C1 segment of cervical spinal cord (tissue), 14 donors: ENCODE data around the gene SYCN.

Experiments used
- DNase-seq, 14 donors: peaks; one replicate each; lab custom pipeline; 2025; lab: John Stamatoyannopoulos, UW

The SYCN gene

DNA sequence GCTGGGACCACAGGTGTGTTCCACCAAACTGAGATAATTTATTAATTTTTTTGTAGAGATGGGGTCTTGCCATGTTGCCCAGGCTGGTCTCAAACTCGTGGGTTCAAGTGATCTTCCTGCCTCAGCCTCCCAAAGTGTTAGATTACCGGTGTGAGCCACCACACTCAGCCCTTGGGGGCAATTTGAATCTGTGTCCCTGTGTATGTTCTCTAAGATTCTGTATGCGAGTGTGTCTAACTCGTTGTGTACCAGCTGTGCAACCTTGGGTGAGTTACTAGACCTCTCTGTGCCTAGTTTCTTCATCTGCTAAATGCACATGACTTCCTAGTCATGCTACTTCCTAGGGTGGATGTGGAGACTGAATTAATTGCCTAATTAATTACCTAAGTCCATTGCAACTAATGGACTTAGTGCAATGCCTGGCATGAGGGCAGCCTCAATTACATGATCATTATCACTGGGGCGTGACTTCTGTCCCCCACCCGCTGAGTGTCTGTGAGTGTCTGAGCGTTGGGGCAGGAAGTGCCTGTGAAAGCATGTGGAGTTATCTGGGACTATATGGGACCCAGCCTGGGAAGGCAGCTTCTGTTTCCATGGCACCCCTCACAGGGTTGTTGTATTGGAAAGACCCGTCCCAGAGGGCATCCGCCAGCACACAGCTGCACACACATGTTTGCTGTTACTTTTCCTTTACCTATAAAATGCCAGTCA, 9.1 kb downstream of the SYCN start:
- no peak for DNase-seq

DNA sequence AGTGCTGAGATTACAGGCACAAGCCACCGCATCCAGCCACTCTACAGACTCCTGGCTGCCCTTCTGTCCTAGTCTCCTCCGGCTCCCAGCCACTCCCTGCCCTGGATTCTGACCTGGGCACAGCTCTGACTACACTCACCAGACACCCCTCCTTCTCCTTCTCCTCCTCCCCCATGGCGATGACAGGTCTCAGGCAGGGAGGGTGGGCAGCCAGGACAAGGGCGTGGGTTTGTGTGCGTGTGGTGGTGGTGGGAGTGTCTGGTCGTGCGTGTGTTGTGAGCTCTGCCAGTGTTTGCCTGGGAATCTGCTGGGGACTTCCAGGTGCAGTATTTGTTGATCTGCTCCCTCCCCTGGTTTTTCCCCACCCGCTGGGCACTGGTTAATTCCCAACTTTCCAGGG, 10.3 kb downstream of the SYCN start:
- no peak for DNase-seq

DNA sequence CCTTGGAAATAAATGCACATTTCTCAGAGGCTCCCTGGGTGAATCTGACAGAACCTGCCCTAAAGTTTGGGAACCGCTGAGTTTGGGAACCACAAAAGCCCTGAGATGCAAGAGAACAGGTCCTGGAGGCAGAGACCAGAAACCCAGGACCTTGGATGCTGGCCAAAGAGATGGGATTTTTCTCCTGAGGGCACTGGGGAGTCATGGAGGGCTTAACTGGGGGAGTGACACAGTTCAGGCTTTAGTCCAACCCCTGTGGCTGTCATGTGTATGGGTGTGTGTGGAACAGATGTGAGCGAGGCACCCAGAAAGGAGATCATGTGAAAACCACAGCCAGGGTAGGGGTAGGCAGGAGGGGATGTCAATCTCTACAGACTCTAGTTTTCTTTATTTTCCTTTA, 11.2 kb downstream of the SYCN start:
- DNase-seq: no peak

DNA sequence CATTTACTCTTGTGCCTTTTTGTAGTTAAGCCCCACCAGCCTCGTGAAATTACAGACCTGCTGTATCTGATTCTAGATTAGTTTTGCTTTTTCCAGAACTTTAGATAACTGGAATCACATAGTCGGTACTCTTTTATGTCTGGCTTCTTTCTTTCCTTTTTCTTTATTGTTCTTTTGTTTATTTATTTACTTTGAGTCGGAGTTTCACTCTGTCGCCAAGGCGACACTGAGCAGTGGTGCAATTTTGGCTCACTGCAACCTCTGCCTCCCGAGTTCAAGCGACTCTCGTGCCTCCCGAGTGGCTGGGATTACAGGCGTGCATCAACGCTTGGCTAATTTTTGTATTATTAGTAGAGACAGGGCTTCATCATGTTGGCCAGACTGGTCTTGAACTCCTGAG, 13.3 kb downstream of the SYCN start:
- DNase-seq: no peak

DNA sequence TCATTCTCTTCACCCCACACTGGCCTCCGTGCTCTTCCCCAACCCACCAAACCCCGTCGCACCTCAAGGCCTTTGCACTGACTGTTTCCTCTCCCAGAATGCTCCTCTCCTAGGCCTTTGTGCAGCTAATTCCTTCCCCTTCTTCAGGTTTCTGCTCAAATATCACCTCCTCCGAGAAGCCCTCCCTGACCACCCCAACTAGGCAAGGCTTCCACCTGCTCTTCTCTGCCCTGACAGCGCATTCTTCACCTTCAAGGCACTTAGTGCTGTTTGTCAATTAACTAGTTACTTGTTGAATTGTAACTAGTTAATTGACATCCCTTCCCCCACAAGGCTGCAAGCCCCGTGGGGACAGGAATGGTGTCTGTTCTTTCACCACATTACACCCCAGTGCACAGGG, 15.1 kb downstream of the SYCN start:
- no peak for DNase-seq

DNA sequence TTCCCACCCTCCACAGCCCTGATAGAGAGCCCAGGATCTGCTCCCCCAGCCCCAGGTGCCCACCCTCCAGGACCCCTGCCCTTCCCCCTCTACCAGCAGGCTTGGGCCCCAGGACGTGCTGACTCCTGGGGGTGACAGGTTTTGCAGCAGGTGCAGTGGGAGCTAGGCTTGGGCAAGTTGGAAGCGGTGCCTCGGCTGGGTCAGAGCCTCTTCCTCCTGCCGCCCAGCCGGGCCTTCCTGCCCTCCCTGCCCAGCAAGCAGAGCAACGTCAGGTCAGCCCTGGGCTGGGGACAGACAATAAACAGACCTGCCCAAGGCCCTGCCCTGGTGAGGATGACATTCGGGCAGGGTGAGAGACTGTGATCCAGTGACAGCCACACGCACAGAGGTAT, 16.5 kb downstream of the SYCN start:
- DNase-seq: no peak

DNA sequence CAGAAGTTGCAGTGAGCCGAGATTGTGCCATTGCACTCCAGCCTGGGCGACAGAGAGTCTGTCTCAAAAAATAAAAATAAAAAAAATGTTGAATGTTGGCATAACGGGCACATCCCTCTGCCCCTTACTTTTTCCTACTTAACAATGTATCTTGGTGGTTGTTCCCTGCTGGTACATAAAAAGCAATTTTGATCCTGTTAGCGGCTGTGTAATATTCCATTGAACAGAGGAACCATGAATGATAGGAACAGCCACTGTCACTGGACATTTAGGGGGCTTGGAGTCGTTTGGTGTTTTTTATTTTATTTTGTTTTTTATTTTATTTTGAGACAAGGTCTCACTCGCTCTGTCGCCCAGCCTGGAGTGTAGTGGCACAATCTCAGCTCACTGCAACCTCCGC, 17.7 kb downstream of the SYCN start:
- DNase-seq: no peak

DNA sequence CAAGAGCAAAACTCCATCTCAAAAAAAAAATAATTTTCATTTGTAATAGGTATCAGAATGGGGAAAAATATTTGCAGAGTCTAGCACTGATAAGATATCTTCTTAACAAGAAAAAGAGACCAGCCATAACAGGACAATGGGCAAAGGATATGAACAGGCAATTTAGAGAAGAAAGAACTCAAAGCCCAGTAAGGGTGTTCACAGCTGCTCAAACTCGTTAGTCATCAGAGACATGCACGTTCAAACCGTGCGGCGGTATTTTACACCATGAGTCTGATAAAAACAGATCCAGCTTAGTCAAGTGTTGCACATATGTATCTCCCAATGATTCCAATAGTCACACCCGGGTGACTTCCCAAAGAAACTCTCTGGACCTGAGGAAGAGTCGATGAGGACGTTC, 21.0 kb downstream of the SYCN start:
- no peak for DNase-seq

DNA sequence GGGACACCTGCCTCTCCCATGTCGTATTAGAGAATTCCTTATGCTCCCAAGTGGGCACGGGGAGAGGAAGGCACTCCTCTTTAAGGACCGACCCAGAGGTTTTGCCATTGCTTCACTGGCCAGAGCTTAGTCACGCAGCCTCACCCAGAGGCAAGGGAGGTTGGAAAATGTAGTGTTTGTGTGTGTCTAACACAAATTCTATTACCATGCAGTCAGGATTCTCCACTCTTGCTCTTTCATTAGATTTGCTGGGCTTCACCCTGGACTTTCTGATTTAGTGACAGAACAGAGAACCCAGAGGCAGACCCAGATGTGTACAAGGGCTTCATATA, 21.9 kb downstream of the SYCN start:
- no peak for DNase-seq

DNA sequence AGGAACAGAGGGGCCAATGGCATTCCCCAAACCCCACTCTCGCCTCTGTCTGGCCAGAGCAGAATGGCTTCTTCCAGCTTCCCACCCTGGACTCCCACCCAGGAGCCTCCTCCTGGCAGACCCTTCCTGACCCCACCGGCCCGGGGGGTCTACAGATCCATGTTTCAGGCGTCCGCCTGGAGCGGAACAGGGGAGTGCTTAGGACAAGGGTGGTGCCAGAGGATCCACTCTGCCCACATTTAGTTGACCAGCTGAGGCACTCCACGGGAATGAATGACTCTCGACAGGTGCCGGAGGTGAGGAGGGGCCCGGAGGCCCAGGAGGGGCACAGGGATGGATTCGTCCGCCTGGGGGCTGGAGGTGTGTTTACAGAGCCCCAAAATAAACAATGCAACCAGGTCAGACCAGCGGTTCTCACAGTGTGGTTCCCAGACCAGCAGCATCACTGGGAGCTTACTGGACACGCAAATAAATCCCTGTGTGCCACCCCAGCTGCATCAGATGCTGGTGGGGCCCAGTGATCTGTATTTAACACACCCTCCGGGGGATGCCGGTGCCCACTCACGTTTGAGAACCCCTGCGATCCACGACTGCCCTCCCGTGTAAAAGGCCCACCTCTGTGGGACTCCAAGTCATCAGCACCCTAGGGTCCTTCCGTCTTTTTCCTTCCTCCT, 22.4 kb downstream of the SYCN start:
- DNase-seq: no peak

DNA sequence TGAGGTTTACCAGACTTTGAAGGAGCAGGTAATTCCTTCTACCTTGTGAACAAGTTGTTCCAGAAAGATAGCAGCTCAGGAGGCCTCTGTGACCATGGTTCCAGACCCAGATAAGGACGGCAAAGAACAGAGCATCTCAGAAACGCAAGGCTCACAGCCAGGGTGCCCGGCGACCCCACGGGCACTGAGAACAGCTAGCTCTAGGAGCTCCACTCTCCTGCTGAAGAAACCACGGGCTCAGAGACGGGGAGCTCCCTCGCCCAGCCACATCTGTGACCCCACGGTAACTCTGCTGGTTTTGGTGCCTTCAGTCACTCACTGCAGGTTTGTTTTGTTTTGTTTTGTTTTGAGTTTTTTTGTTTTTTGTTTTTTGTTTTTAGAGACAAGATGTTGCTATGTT, 23.3 kb downstream of the SYCN start:
- DNase-seq: no peak

DNA sequence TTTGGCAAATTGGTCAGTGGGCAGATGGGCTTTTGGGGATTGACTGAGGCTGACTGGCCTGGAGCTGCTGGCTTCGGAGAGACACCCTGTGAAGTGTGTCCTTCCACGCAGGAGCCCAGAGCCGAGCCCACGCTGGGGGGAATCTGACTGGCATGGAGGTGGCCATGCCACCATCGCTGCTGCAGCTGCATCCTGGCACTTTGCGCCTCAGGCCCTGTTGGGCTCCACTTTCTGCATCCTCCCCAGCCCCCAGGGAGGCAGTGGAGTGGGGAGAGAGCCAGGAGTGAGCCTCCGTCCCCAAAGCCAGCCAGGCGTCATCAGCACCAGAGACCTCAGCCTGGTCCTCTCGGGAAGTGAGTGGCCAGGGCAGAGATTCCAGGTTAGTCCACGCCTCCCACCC, 24.3 kb downstream of the SYCN start:
- no peak for DNase-seq

DNA sequence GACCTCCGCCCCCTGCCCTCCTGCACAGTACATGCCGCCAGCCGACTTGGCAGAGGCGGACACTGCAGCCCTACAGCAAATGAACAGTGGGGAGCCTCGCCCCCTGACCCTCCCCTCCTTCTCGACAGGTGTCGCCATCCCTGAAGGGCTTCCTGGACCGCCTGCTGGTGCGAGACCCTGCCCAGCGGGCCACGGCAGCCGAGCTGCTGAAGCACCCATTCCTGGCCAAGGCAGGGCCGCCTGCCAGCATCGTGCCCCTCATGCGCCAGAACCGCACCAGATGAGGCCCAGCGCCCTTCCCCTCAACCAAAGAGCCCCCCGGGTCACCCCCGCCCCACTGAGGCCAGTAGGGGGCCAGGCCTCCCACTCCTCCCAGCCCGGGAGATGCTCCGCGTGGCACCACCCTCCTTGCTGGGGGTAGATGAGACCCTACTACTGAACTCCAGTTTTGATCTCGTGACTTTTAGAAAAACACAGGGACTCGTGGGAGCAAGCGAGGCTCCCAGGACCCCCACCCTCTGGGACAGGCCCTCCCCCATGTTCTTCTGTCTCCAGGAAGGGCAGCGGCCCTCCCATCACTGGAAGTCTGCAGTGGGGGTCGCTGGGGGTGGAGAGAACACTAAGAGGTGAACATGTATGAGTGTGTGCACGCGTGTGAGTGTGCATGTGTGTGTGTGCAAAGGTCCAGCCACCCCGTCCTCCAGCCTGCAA, 25.6 kb downstream of the SYCN start:
- DNase-seq: no peak

DNA sequence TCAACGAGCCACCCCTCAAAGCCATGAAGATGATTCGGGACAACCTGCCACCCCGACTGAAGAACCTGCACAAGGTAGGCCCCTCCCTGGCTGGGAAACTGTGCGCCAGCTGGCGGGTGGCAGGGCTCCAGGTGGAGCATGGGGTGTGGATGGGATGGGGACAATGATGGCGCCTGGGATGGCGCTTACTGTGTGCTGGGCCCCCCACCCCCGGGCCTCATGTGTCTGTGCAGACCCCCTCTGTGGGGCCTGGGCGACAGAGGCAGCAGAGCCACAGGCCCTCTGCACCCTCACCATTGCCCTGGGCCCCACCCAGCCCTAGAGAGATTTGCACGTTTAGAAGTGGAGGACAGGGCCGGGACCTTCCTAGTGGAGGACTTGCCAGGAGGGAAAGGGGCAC, 26.3 kb downstream of the SYCN start:
- DNase-seq: no peak

DNA sequence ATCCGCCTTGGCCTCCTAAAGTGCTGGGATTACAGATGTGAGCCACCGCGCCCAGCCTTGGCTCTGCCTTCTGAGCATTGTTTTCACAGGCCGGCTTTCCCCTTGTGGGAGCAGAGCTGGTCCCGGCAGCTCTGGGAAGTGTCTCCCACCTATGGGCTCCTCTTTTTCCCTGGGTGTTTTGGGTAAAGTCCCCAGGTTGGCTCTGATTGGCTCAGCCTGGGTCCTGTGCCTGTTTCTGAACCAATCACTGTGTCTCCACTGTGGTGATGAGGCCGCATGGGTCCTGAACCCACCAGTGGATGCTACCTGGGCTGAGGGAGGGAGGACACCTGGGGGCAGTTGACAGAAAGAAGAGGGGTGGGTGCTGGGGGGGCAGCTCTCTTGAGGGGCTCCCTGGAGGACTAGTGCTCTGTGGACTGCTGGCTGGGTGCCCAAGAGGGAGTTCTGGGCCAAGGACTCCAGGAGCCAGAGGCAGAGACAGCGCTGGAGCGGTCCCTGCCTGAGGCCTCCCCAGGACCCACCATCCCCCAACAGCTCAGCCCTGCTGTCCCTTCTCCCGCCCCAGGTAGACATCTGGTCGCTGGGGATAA, 26.9 kb downstream of the SYCN start:
- no peak for DNase-seq

DNA sequence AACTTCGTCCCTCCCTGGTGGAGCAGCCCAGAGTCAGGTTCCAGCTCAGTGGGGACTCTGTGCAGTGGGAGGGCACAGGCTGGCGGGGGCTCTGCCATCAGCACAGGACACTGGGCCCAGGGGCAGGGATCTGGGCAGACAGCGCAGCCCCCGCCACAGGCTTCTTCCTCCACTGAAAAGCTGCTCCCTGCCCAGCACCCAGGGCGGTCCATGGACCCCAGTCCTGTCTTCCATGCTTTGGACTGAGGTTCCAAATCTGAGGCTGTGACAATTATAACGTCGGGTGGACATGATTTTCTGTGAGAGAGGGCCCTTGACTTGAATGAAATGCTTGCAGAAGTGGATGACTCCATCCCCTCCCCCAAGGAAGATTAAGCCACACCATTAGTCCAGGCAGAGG, 28.5 kb downstream of the SYCN start:
- no peak for DNase-seq

DNA sequence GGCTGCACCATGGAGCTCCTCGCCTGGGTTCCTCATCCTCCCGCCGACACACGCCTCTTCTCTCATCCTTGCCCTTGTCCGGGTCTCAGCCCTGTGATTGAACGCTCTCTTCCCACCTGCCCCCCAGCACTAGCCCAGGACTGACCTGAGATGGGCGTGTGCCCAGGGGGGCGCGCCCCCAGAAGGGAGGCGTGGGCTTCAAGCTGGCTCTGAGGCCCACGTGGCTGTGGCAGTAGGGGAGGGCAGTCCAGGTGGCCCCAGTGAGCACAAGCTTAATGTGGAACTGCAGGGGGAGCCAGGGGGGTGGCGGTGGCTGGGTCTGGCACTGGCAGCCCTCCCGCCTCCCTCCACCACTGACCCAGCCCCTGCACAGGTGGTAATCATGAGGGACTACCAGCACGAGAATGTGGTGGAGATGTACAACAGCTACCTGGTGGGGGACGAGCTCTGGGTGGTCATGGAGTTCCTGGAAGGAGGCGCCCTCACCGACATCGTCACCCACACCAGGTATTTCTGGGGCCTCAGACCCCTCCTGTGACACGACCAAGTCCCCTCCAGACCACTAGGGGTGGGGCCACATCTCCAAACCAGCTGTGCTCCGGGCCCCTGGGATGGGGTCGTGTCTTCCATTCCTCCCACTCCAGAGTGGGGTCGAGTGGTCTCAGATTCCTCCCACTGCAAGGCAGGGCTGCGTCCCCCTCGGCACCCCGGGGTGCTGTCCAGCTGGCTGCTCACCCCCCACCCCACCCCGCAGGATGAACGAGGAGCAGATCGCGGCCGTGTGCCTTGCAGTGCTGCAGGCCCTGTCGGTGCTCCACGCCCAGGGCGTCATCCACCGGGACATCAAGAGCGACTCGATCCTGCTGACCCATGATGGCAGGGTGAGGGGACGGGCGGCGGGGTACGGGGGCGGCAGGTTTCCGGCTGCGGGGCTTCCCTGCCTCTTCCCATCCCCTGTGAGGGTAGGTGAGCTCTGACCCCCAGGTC, 29.2 kb downstream of the SYCN start:
- DNase-seq: no peak

DNA sequence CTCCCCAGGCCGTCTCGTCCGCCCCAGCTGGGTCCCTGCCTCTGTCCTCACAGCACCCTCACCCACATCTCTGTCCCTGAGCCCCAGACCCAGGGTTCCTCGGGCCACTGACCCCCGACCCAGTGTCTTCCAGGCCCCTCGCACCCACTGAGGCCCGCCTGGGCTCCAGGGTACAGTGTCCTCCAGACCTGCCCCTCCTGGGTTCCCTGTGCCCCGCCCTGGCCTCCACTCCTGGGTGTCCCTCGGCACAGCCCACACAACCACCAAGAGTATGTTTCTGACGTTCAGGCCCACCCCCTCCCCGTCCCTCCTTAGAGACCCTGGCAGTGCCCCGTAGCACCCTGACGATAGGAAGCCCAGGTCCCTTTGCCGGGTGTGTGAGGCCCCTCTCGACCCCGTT, 29.9 kb downstream of the SYCN start:
- DNase-seq: no peak

DNA sequence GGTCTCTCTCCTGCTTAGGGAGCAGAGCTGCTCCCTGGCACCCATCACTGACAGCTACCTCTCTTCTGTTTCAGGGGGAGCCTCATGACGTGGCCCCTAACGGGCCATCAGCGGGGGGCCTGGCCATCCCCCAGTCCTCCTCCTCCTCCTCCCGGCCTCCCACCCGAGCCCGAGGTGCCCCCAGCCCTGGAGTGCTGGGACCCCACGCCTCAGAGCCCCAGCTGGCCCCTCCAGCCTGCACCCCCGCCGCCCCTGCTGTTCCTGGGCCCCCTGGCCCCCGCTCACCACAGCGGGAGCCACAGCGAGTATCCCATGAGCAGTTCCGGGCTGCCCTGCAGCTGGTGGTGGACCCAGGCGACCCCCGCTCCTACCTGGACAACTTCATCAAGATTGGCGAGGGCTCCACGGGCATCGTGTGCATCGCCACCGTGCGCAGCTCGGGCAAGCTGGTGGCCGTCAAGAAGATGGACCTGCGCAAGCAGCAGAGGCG, 30.5 kb downstream of the SYCN start:
- no peak for DNase-seq

DNA sequence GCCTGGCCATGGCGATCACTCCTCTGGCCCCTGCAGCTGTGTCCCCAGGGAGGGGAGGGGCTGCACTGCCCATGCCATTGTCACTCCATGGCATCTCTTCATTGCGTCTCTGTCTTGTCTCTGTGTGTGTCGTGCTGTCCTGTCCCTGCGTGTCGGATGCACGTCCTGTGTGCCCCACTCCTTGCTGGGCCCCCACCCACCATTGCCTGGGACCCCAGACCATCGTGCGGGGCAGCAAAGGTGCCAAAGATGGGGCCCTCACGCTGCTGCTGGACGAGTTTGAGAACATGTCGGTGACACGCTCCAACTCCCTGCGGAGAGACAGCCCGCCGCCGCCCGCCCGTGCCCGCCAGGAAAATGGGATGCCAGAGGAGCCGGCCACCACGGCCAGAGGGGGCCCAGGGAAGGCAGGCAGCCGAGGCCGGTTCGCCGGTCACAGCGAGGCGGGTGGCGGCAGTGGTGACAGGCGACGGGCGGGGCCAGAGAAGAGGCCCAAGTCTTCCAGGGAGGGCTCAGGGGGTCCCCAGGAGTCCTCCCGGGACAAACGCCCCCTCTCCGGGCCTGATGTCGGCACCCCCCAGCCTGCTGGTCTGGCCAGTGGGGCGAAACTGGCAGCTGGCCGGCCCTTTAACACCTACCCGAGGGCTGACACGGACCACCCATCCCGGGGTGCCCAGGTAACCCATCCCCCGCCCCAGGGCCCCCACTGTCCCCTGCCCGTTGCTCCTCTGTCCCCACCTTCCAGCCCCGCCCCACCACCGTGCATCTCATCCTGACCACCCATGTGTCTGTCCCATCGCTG, 31.2 kb downstream of the SYCN start:
- DNase-seq: no peak
